H1 (cell line): ENCODE data around the gene CAPN11. TPM values are rescaled to one million over a fixed set of nuclear protein-coding genes. Genes with fewer than 3 reads are reported as not detected.

ENCODE experiments used
- CTCF ChIA-PET: fragments of 300-600 bp; sonication (Branson Sonifier 250); formaldehyde crosslinking; loops from one replicate; lab custom pipeline; 2021; ENCODE audit not compliant: partially characterized antibody; lab: Charles Lee
- POLR2A ChIA-PET: fragments of 300-600 bp; sonication (Branson Sonifier 250); formaldehyde crosslinking; loops from one replicate; lab custom pipeline; 2021; ENCODE audit warnings: inconsistent platforms; ENCODE audit not compliant: partially characterized antibody; lab: Charles Lee
- DNase-seq, 2 experiments: peaks; one replicate each; pipeline versions ENCODE4 v3.0.0 to v3.0.0-alpha.2; 2010 to 2022; ENCODE audit warnings: low spot score in 2 of 2, low read depth in 1 of 2, mixed read lengths in 1 of 2
- FAIRE-seq: peaks from 2 replicates; lab custom pipeline; 2011; peaks lifted over from hg19 to GRCh38; lab: Jason Lieb, UNC
- H2AFZ ChIP-seq: 2 replicates; pipeline ENCODE4 v1.8.1; 2012; ENCODE audit warnings: low read length, inconsistent platforms
- H2AK5ac ChIP-seq: 2 replicates; pipeline ENCODE4 v1.6.1; 2013; ENCODE audit warnings: low read depth, low read length
- H2BK120ac ChIP-seq: replicated peaks from 2 replicates; pipeline ENCODE3; 2013; ENCODE audit warnings: low read depth, low read length, inconsistent platforms
- H2BK12ac ChIP-seq: 2 replicates; pipeline ENCODE4 v1.6.1; 2013; ENCODE audit warnings: low read depth, low read length
- H2BK15ac ChIP-seq: 2 replicates; pipeline ENCODE4 v1.6.1; 2013; ENCODE audit warnings: low read length
- H2BK20ac ChIP-seq: 2 replicates; pipeline ENCODE4 v1.6.1; 2013; ENCODE audit warnings: low read length
- H2BK5ac ChIP-seq: 2 replicates; pipeline ENCODE4 v1.6.1; 2013; ENCODE audit warnings: low read depth, low read length
- H3K14ac ChIP-seq: 2 replicates; pipeline ENCODE4 v1.6.1; 2013; ENCODE audit warnings: inconsistent platforms; ENCODE audit not compliant: insufficient read length
- H3K18ac ChIP-seq: 2 replicates; pipeline ENCODE4 v1.6.1; 2013; ENCODE audit warnings: low read length; ENCODE audit errors: extremely low read depth
- H3K23ac ChIP-seq: 2 replicates; pipeline ENCODE4 v1.6.1; 2013; ENCODE audit warnings: inconsistent platforms; ENCODE audit not compliant: insufficient read length
- H3K23me2 ChIP-seq: 2 replicates; pipeline ENCODE4 v1.6.1; 2013; ENCODE audit warnings: low read depth, low read length
- H3K27ac ChIP-seq: 2 replicates; pipeline ENCODE4 v1.6.1; 2011; ENCODE audit warnings: low read depth, low read length, inconsistent platforms
- H3K27me3 ChIP-seq, 4 experiments: replicated peaks in 1 of 4; 1 replicate in 1 of 4; 2 replicates in 3 of 4; pipeline versions ENCODE4 v1.6.1 to v1.8.1; 2011 to 2013; ENCODE audit warnings: low read length in 3 of 4, mild to moderate bottlenecking in 3 of 4, inconsistent platforms in 2 of 4, mixed read lengths in 2 of 4, moderate library complexity in 1 of 4; ENCODE audit not compliant: control insufficient read depth in 3 of 4, insufficient read depth in 3 of 4; ENCODE audit errors: extremely low read depth in 1 of 4
- H3K36me3 ChIP-seq, 4 experiments: 2 replicates each; pipeline versions ENCODE4 v1.6.1 to v1.8.1; 2011 to 2013; ENCODE audit warnings: mild to moderate bottlenecking in 4 of 4, low read length in 3 of 4, moderate library complexity in 2 of 4, control low read depth in 1 of 4, inconsistent platforms in 1 of 4; ENCODE audit not compliant: insufficient read depth in 4 of 4, control insufficient read depth in 2 of 4
- H3K4ac ChIP-seq: replicated peaks from 2 replicates; pipeline ENCODE3; 2013; ENCODE audit warnings: low read length, low read depth, mixed read lengths, inconsistent platforms; ENCODE audit not compliant: insufficient read length
- H3K4me1 ChIP-seq, 4 experiments: replicated peaks in 1 of 4; 1 replicate in 1 of 4; 2 replicates in 3 of 4; pipeline versions ENCODE4 v1.6.1 to v1.8.1; 2011 to 2013; ENCODE audit warnings: low read length in 3 of 4, inconsistent platforms in 2 of 4, mixed read lengths in 1 of 4; ENCODE audit not compliant: insufficient read depth in 4 of 4, control insufficient read depth in 3 of 4
- H3K4me2 ChIP-seq, 2 experiments: 2 replicates each; pipeline versions ENCODE4 v1.6.1 to v1.8.1; 2011 to 2013; ENCODE audit warnings: low read depth in 2 of 2, low read length in 2 of 2, control low read depth in 1 of 2, inconsistent platforms in 1 of 2, mild to moderate bottlenecking in 1 of 2; ENCODE audit not compliant: insufficient read depth in 1 of 2
- H3K4me3 ChIP-seq, 4 experiments: fragments of 200-600, 300-600 bp in 1 of 4; sonication (generic), shearing (Covaris generic), sonication (Bioruptor Twin) in 1 of 4; 2 replicates each; pipeline versions ENCODE4 v1.5.1 to v1.8.1; 2011 to 2016; ENCODE audit warnings: low read length in 4 of 4, low read depth in 3 of 4, control low read depth in 2 of 4, inconsistent platforms in 2 of 4, mild to moderate bottlenecking in 2 of 4, mixed read lengths in 1 of 4, moderate library complexity in 1 of 4; ENCODE audit not compliant: insufficient read depth in 2 of 4; ENCODE audit errors: extremely low read depth in 1 of 4
- H3K56ac ChIP-seq: replicated peaks from 2 replicates; pipeline ENCODE3; 2013; ENCODE audit warnings: low read depth, mild to moderate bottlenecking, mixed read lengths, low read length, inconsistent platforms; ENCODE audit not compliant: insufficient read length
- H3K79me1 ChIP-seq: 2 replicates; pipeline ENCODE4 v1.6.1; 2013; ENCODE audit warnings: low read depth, low read length, control low read depth
- H3K79me2 ChIP-seq, 2 experiments: 2 replicates each; pipeline versions ENCODE4 v1.6.1 to v1.8.1; 2012 to 2013; ENCODE audit warnings: low read length in 2 of 2, mild to moderate bottlenecking in 2 of 2, inconsistent platforms in 1 of 2; ENCODE audit not compliant: insufficient read depth in 2 of 2, control insufficient read depth in 1 of 2
- H3K9ac ChIP-seq, 4 experiments: replicated peaks in 1 of 4; 1 replicate in 1 of 4; 2 replicates in 3 of 4; pipeline versions ENCODE4 v1.6.1 to v1.8.1; 2011 to 2013; ENCODE audit warnings: low read depth in 3 of 4, low read length in 3 of 4, control low read depth in 2 of 4, mild to moderate bottlenecking in 2 of 4, moderate library complexity in 2 of 4, inconsistent platforms in 1 of 4; ENCODE audit errors: extremely low read depth in 1 of 4
- H3K9me3 ChIP-seq, 2 experiments: 2 replicates each; pipeline versions ENCODE4 v1.6.1 to v1.8.1; 2012 to 2013; ENCODE audit warnings: mild to moderate bottlenecking in 2 of 2, moderate library complexity in 2 of 2, control low read depth in 1 of 2, inconsistent platforms in 1 of 2, low read depth in 1 of 2, low read length in 1 of 2, mixed read lengths in 1 of 2; ENCODE audit not compliant: insufficient read depth in 2 of 2
- H4K20me1 ChIP-seq, 2 experiments: replicated peaks in 1 of 2; 2 replicates each; pipeline versions ENCODE3 to v1.8.1; 2011 to 2013; ENCODE audit warnings: inconsistent platforms in 2 of 2, low read length in 2 of 2, mild to moderate bottlenecking in 1 of 2; ENCODE audit not compliant: insufficient read depth in 2 of 2, control insufficient read depth in 1 of 2
- H4K5ac ChIP-seq: 2 replicates; pipeline ENCODE4 v1.6.1; 2013; ENCODE audit warnings: low read length, low read depth, mixed read lengths, inconsistent platforms; ENCODE audit not compliant: insufficient read length
- H4K8ac ChIP-seq: 2 replicates; pipeline ENCODE4 v1.8.0; 2013; ENCODE audit warnings: mild to moderate bottlenecking, moderate library complexity, low read length, inconsistent platforms; ENCODE audit not compliant: insufficient read depth; ENCODE audit errors: extremely low read depth
- H4K91ac ChIP-seq: replicated peaks from 2 replicates; pipeline ENCODE3; 2013; ENCODE audit warnings: low read length, mixed read lengths, inconsistent platforms; ENCODE audit not compliant: insufficient read length
- CREB1 ChIP-seq: IDR thresholded peaks from 2 replicates; pipeline ENCODE4 v1.6.1; 2012; ENCODE audit warnings: inconsistent platforms
- CTBP2 ChIP-seq: IDR thresholded peaks from 2 replicates; pipeline ENCODE4 v1.7.0; 2011; ENCODE audit warnings: borderline replicate concordance, mild to moderate bottlenecking, moderate library complexity, mixed read lengths, low read length; ENCODE audit not compliant: insufficient read depth, insufficient read length
- EGR1 ChIP-seq: IDR thresholded peaks from 2 replicates; pipeline ENCODE4 v1.6.1; 2011; ENCODE audit warnings: low read depth, low read length, borderline replicate concordance
- KDM1A ChIP-seq: fragments of 200-600, 300-600 bp; sonication (generic); IDR thresholded peaks from 2 replicates; pipeline ENCODE4 v1.7.1; 2016; ENCODE audit warnings: mild to moderate bottlenecking, low read length, borderline replicate concordance
- KDM5A ChIP-seq: fragments of 200-600 bp; IDR thresholded peaks from 2 replicates; pipeline ENCODE4 v1.7.1; 2012; ENCODE audit warnings: mild to moderate bottlenecking, low read length, inconsistent platforms, mixed read lengths
- SAP30 ChIP-seq: fragments of 300-600 bp; sonication (generic); IDR thresholded peaks from 2 replicates; pipeline ENCODE4 v1.7.1; 2012; ENCODE audit warnings: low read length, moderate library complexity, mild to moderate bottlenecking, inconsistent platforms; ENCODE audit not compliant: insufficient read depth, insufficient replicate concordance
- TCF12 ChIP-seq: IDR thresholded peaks from 2 replicates; pipeline ENCODE4 v1.6.1; 2011; ENCODE audit warnings: low read depth, mild to moderate bottlenecking, low read length
- YY1 ChIP-seq: IDR thresholded peaks from 2 replicates; pipeline ENCODE4 v1.6.1; 2011; ENCODE audit warnings: low read depth, mild to moderate bottlenecking, low read length
- ZNF274 ChIP-seq: IDR thresholded peaks from 2 replicates; pipeline ENCODE4 v1.7.0; 2012; ENCODE audit warnings: low read length, borderline replicate concordance; ENCODE audit errors: extremely low read depth
- WGBS, 2 experiments: shearing (Covaris generic) in 1 of 2; methylation state at CpG; one replicate each; pipeline versions ENCODE4 v1.1.6 to v1.1.7; 2013 to 2015; ENCODE audit warnings: low lambda C conversion rate in 2 of 2, mixed read lengths in 2 of 2, inconsistent platforms in 1 of 2, low coverage in 1 of 2, missing lambda C conversion rate in 1 of 2; ENCODE audit not compliant: insufficient replicate concordance in 2 of 2, insufficient coverage in 1 of 2, insufficient read length in 1 of 2; ENCODE audit errors: extremely low coverage in 1 of 2, missing lambda C conversion rate in 1 of 2; 5-methylcytosine and 5-hydroxymethylcytosine counted together
- polyA plus RNA-seq, 7 experiments: library from polyadenylated mRNA; depleted of rRNA in 3 of 7; stranded (reverse) in 5 of 7; unstranded in 2 of 7; fragments of >200 nt in 5 of 7; fragments of 200-250 nt in 2 of 7; gene quantifications; 1 replicate in 5 of 7; 2 replicates in 1 of 7; 4 replicates in 1 of 7; pipeline versions ENCODE4 v1.2.1 to v1.2.3, GENCODE V29; 2011 to 2013; ENCODE audit warnings: missing spikeins in 2 of 7, mixed read lengths in 2 of 7
- total RNA-seq: library from RNA; stranded (reverse); fragmentation: NEBNext Ultra II Directional; extraction: Animal tissue kit (Norgen Biotek cat#: 25700); gene quantifications from 2 replicates; pipeline ENCODE4 v1.2.1, GENCODE V29; 2021
- TF ChIP-seq, protein P1 (sequence below): IDR thresholded peaks from 2 replicates; pipeline ENCODE4 v1.6.1; 2011; ENCODE audit warnings: low read depth, mild to moderate bottlenecking, low read length; ENCODE audit not compliant: insufficient read depth

CAPN11 gene
- total and polyA plus RNA-seq, 2 of the 8 experiments (the other 6 are each of a cell fraction or from before 2014, with no cell fraction given) = 0.95 to 0.97 TPM

DNA sequence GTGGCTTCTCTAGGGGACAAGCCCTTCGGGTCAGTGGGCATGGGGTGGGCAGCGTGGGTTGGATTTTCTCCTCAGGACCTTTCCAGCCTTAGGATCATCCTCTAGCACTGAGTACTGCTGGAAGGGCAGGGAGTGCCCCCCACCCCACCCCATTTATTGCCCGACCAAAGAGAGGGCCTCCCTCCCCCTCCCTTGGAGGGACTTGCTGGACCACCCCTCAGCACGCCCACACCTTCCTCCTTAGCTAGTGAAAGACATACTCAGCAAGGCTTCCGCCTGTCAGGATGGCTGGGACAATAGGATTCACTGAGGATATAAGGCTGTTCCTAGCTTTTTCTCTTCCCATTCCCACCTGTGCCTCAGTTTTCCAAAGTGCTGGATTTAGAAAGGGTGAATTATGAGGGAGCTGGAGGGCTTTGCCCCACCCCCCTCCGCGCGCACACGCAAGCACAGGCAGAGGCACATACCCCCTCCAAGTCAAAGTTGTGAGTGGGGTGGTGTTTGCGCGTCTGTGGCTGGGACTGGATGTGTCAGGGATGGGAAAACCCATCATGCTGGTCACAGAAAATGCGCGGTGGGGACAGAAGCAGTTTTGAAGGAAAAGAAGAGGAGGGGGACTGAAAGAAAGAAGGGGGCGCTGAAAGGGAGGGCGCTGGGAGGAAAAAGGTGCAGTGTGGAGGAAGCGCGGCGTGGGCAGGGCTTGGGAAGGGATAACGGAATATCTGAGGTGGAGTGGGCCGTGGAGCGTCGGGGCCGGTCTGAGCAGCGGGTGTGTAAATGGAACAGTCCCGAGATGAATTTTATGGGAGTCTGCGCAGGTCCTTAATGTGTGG, 64.1 kb downstream of the CAPN11 start:
- Histone ChIP-seq H3K4me3 (peak overlapping the region; percentile 29 to 75 (median 52)), H3K23me2 (peaks cover 16% of the 10 kb centered on the region), H4K91ac (peak overlapping the region; percentile 99), H3K79me2 (peaks cover 10 to 38% of the 10 kb centered on the region in 2 experiments; a peak in 3 of 4 replicates), H3K18ac (peak overlapping the region; percentile 95), H2AK5ac (peak overlapping the region; percentile 65; the same call in 1 of the 2 replicates), H2AFZ (no peak overlapping the region), H3K23ac (peak overlapping the region; percentile 37), H3K9me3 (no peaks in the 10 kb centered on the region), H4K8ac (peak overlapping the region; percentile 76; the same call in 1 of the 2 replicates), H3K27me3 (no peaks in the 10 kb centered on the region), H3K4ac (peak overlapping the region; percentile 84), H3K4me2 (peak overlapping the region; percentile 94 to 95), H2BK120ac (peak overlapping the region; percentile 84), H3K4me1 (peaks cover 25 to 58% (median 41%) of the 10 kb centered on the region in 4 experiments), H3K36me3 (peaks cover 0 to 3% (median under 1%) of the 10 kb centered on the region in 4 experiments; a peak in 3 of 8 replicates), H2BK5ac (peak overlapping the region; percentile 76; the same call in 1 of the 2 replicates), H3K79me1 (peaks cover 16% of the 10 kb centered on the region), H3K14ac (peak overlapping the region; percentile 33), H2BK20ac (peak overlapping the region; percentile 93), H3K9ac (no peak overlapping the region; a peak in 2 of 7 replicates), H3K27ac (no peak overlapping the region), H4K5ac (peak overlapping the region; percentile 53), H2BK12ac (peak overlapping the region; percentile 98; the same call in 1 of the 2 replicates), H2BK15ac (peak overlapping the region; percentile 88), H4K20me1 (peaks cover 25 to 28% of the 10 kb centered on the region in 2 experiments), H3K56ac (peak overlapping the region; percentile 80)
- FAIRE-seq (no peak), DNase-seq (no peak)
- WGBS, 2 experiments = 6% methylated on average over 25 of the region's 26 CpGs; no CpG with 5 or more reads in 1 of the 2 experiments
- POLR2A ChIA-PET = interaction anchor here (0.5 to 21.0 kb wide), 11 partner anchors 13 to 766 kb away, joined by 3 to 477 read pairs (median 19); partner anchors contain the start of genes AARS2, HSP90AB1 and SLC35B2
- CTCF ChIA-PET = interaction anchor here (0.6 to 19.4 kb wide), 14 partner anchors 10 to 550 kb away, joined by 3 to 287 read pairs (median 7); partner anchors contain the start of genes HSP90AB1 and SLC35B2
- peak; percentile 61 for TF ChIP-seq CTBP2
- TF ChIP-seq ZNF274 = no peak
- peak; percentile 25 for TF ChIP-seq SAP30
- TF ChIP-seq, protein P1, sequence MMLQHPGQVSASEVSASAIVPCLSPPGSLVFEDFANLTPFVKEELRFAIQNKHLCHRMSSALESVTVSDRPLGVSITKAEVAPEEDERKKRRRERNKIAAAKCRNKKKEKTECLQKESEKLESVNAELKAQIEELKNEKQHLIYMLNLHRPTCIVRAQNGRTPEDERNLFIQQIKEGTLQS = no peak
- TF ChIP-seq KDM5A = no peak
- TF ChIP-seq YY1 = no peak
- 0 out of 2 replicates have a peak, but pooled peaks have one; percentile 24 for TF ChIP-seq KDM1A
- TF ChIP-seq EGR1 = peak; percentile 52; the same call in 1 of the 2 replicates
- TF ChIP-seq CREB1 = no peak
- no peak for TF ChIP-seq TCF12
